Karpas-422 (cell line): Measurements from ENCODE around the gene RHOH. TPM values are rescaled to one million over a fixed set of nuclear protein-coding genes. Genes with fewer than 3 reads are reported as not detected.

Experiments
- DNase-seq: peaks from one replicate; pipeline ENCODE4 v3.0.0-alpha.2; 2015
- H2AFZ ChIP-seq: fragments of 200-600 bp; sonication (generic); 2 replicates; pipeline ENCODE4 v1.6.1; 2014; ENCODE audit warnings: antibody characterized with exemption, low read length, mixed read lengths
- H3K27ac ChIP-seq: fragments of 200-600 bp; sonication (generic); 2 replicates; pipeline ENCODE4 v1.5.1; 2014; ENCODE audit warnings: mild to moderate bottlenecking, low read length, moderate library complexity
- H3K27me3 ChIP-seq: fragments of 200-600 bp; sonication (generic); 2 replicates; pipeline ENCODE4 v1.6.1; 2014; ENCODE audit warnings: low read length, mixed read lengths
- H3K36me3 ChIP-seq: fragments of 200-600 bp; sonication (generic); 2 replicates; pipeline ENCODE4 v1.6.1; 2014; ENCODE audit warnings: low read length, mixed read lengths; ENCODE audit not compliant: insufficient read depth
- H3K4me1 ChIP-seq: fragments of 200-600 bp; sonication (generic); 2 replicates; pipeline ENCODE4 v1.6.1; 2014; ENCODE audit warnings: mild to moderate bottlenecking, low read length, mixed read lengths
- H3K4me2 ChIP-seq: fragments of 200-600 bp; sonication (generic); 2 replicates; pipeline ENCODE4 v1.6.1; 2014; ENCODE audit warnings: low read length, low read depth, mild to moderate bottlenecking; ENCODE audit not compliant: poor library complexity, severe bottlenecking
- H3K4me3 ChIP-seq: fragments of 200-600 bp; sonication (generic); 2 replicates; pipeline ENCODE4 v1.5.1; 2014; ENCODE audit warnings: mild to moderate bottlenecking, antibody characterized with exemption, low read length, mixed read lengths
- H3K79me2 ChIP-seq: fragments of 200-600 bp; sonication (generic); 2 replicates; pipeline ENCODE4 v1.6.1; 2014; ENCODE audit warnings: mild to moderate bottlenecking, low read length, mixed read lengths
- H3K9ac ChIP-seq: fragments of 200-600 bp; sonication (generic); 2 replicates; pipeline ENCODE4 v1.6.0; 2014; ENCODE audit warnings: low read length
- H3K9me2 ChIP-seq: fragments of 200-600 bp; sonication (generic), shearing (Covaris generic); replicated peaks from 2 replicates; pipeline ENCODE4 v1.6.0; 2014; ENCODE audit warnings: mild to moderate bottlenecking, low read length, moderate library complexity; ENCODE audit not compliant: insufficient read depth
- H3K9me3 ChIP-seq: fragments of 300-700, 200-600 bp; sonication (generic); 2 replicates; pipeline ENCODE4 v1.6.1; 2014; ENCODE audit warnings: low read length, mixed read lengths
- H4K20me1 ChIP-seq: fragments of 200-600 bp; sonication (generic); 2 replicates; pipeline ENCODE4 v1.6.1; 2014; ENCODE audit warnings: mild to moderate bottlenecking, antibody characterized with exemption, low read length, low read depth; ENCODE audit not compliant: insufficient read depth
- total RNA-seq: library from RNA; depleted of rRNA; stranded (reverse); fragments of >200 nt; shearing (Covaris generic); gene quantifications from 2 replicates; pipeline ENCODE4 v1.2.3, GENCODE V29; 2014; ENCODE audit warnings: low replicate concordance

Gene RHOH
- total RNA-seq, 1 experiment from 2014 or later, result 68.4 TPM

DNA sequence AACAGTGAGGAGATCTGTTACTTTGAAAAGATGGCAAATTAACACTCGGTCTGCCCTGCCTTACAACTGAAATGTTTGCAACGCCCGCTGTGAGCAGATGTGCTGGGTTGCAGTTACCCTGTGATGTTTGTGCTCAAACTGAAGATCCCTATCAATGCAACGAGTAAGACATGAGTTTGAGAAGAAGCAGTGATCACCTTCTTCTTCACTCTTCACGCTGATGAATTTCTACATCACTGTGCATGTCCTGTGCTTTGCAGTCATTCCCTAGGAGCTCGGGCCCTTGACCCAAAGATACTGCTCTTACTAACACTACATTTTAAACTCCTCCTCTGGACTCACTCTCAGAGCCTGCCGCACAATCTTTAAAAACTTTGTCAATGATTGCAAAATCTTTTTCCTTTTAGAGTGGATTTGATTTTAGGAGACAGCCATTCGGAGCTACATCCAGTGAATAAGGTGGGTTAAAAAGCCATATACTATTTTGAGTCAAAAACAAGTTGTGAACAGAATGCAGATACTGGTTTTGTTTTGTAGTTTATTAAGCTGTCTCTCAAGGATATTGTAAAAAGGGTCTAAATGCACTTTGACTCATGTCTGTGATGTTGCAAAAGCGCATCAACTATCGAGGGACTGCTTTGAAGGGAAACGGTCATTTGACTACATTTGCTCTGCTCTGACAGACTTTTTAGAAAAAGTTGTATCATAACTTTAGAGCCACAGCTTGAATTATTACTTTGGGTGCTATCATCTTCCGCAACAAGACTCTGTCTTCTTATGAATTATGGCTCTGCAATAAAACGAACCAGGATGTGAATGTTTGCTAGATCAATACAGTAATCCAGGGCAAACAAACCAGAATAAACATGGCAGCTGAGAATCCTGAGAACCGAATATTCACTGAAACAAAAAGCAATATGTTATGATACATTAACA lies 5.7 kb upstream of the RHOH start:
- Histone ChIP-seq H3K79me2 (no peaks in the 10 kb centered on the region), H3K27me3 (no peaks in the 10 kb centered on the region), H3K4me2 (peak overlapping the region; percentile 70), H3K27ac (peak overlapping the region; percentile 17; the same call in 1 of the 2 replicates), H2AFZ (0 out of 2 replicates have a peak overlapping the region, but pooled peaks have one; percentile 13), H3K4me1 (peaks cover 79% of the 10 kb centered on the region), H3K9me2 (no peaks in the 10 kb centered on the region), H3K9ac (peak overlapping the region; percentile 51), H3K9me3 (no peaks in the 10 kb centered on the region), H4K20me1 (no peaks in the 10 kb centered on the region), H3K36me3 (no peaks in the 10 kb centered on the region), H3K4me3 (peak overlapping the region; percentile 46)
- peak; percentile 72 for DNase-seq

DNA sequence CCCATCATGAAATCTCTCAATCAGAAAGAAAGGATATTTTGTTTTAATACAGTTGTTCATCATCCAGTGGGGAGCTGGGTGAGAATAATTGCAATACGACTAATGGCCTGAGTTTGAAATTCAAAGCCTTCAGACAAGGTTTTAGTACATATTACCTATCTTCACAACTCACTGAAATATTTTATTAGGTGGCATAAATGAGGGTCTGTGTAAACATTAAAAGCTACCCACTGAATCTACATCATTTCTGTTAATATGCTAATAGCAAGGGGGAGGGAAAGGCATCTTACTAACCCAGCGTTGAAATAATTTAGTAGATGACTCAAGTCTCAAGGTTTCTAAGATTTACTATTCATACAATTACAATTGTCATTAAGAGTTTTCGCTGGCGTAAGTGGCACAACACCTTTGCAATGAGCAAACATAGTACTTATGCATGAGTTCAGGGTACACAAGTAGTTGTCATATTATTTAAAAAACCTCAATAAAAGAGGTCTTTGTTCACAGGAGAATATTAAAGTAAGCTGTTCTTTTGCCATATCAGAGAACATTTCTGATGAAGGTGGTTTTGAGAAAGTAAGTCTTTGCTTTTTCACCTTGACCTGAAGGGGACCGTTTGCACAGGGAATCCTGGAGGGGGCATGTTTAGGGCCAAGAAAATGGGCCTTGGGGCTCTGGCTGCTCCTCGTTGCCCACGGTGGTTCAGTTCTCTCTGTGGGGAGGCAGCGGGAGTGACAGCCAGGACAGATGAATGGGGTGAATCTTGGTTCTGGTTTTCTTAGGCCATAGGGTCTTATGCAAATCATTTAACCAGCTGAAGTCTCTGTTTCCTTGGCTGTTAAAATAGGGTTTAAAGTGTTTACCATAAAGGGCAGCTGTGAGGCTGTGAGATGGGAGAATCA lies 4.5 kb upstream of the RHOH start:
- Histone ChIP-seq H2AFZ (peak overlapping the region; percentile 34; the same call in 1 of the 2 replicates), H3K4me1 (peaks cover 74% of the 10 kb centered on the region), H3K9me3 (no peaks in the 10 kb centered on the region), H3K4me3 (peak overlapping the region; percentile 46), H3K27ac (0 out of 2 replicates have a peak overlapping the region, but pooled peaks have one; percentile 16), H3K9ac (peak overlapping the region; percentile 51), H4K20me1 (no peaks in the 10 kb centered on the region), H3K27me3 (no peaks in the 10 kb centered on the region), H3K36me3 (no peaks in the 10 kb centered on the region), H3K4me2 (peak overlapping the region; percentile 70), H3K9me2 (no peaks in the 10 kb centered on the region), H3K79me2 (peaks cover 8% of the 10 kb centered on the region)
- no peak for DNase-seq

DNA sequence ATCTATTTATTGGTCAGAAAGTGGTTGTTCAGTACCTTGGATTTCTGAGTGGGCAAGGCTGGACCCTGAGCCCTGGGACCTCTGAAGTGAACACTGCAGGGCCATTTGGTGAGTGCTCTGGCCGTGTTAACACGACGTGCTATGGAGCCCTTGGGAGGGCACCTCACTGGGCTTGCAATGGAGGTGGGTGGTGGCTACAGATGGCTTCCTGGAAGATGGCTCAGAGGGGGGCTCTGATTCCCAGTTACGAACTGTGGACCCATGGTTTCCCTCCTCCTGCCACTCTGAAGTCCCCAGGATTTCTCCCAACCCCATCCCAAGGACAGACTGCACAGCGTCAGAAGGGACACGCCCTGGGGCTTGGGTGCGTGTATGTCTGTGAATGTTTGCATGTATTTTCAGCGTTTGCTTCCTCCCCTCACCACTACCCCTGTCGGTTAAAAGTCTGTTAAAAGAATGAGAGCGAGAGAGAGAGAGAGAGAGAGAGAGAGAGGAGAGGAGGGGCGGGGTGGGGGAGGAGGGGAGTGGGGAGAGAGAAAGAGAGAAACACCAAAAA lies 3.7 kb upstream of the RHOH start:
- peaks cover 69% of the 10 kb centered on the region for H3K4me1 ChIP-seq
- no peaks in the 10 kb centered on the region for H4K20me1 ChIP-seq
- H2AFZ ChIP-seq, result peak overlapping the region; percentile 34; the same call in 1 of the 2 replicates
- peak overlapping the region; percentile 70 for H3K4me2 ChIP-seq
- no peak for DNase-seq
- peak overlapping the region; percentile 46; the same call in 1 of the 2 replicates for H3K4me3 ChIP-seq
- H3K27me3 ChIP-seq, result no peaks in the 10 kb centered on the region
- H3K27ac ChIP-seq, result 0 out of 2 replicates have a peak overlapping the region, but pooled peaks have one; percentile 16
- peak overlapping the region; percentile 51 for H3K9ac ChIP-seq
- peaks cover 15% of the 10 kb centered on the region for H3K79me2 ChIP-seq
- peaks cover 4% of the 10 kb centered on the region; the same call in 1 of the 2 replicates for H3K36me3 ChIP-seq
- H3K9me3 ChIP-seq, result no peaks in the 10 kb centered on the region
- H3K9me2 ChIP-seq, result no peaks in the 10 kb centered on the region

DNA sequence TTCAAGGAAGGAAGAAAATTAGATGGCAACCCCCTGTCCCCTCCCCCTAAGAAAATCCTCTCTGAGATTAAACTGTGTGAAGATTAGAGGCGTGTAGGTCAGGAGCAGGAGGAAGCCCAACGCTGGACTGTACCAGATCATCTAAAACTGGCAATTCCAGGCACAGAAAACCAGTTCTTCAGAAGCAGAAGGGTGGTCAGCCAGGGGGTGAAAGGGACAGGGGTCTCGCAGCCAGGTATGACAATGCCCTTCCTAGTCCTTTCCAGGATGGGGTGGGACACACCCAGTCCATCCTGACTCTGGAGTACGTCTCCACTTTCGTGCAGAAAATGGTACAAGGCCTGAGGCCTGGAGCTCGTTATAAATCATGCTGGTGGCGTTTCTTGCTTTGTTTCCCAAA lies 3.3 kb upstream of the RHOH start:
- no peak overlapping the region for H3K27ac ChIP-seq
- H3K4me1 ChIP-seq, result peaks cover 69% of the 10 kb centered on the region
- peaks cover 6% of the 10 kb centered on the region; the same call in 1 of the 2 replicates for H3K36me3 ChIP-seq
- H2AFZ ChIP-seq, result no peak overlapping the region
- H3K27me3 ChIP-seq, result no peaks in the 10 kb centered on the region
- H4K20me1 ChIP-seq, result no peaks in the 10 kb centered on the region
- H3K9ac ChIP-seq, result peak overlapping the region; percentile 51
- DNase-seq, result no peak
- peak overlapping the region; percentile 46; the same call in 1 of the 2 replicates for H3K4me3 ChIP-seq
- no peaks in the 10 kb centered on the region for H3K9me3 ChIP-seq
- peaks cover 20% of the 10 kb centered on the region for H3K79me2 ChIP-seq
- peak overlapping the region; percentile 70 for H3K4me2 ChIP-seq
- no peaks in the 10 kb centered on the region for H3K9me2 ChIP-seq

DNA sequence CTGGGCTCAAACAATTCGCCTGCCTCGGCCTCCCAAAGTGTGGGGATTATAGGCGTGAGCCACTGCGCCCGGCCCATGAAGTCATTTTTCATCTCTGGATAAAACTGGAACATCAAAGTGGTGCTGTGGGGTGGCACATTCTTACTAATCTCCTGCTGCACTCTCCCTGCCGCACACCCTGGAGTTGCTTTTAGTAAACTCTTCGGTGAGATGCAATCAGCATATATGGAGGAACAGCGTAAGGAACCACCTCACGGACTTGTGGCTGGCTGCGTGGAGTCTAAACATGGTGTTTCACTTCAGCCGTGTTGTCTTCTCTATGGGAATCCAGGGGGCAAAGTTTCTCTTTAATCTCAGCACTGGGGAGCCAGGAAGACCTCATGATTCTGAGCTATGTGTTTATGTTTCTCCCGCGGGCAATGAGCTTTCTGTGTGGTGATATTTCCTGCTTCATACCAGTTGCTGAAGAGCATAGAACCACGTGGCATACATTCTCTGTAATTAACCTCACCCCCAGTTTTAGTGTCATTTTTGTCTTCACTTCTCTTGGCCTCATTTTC lies 2.1 kb upstream of the RHOH start:
- Histone ChIP-seq H3K4me1 (peaks cover 78% of the 10 kb centered on the region), H3K9ac (peak overlapping the region; percentile 56), H3K36me3 (peaks cover 9% of the 10 kb centered on the region; the same call in 1 of the 2 replicates), H3K27ac (peak overlapping the region; percentile 62), H3K4me3 (peak overlapping the region; percentile 36; the same call in 1 of the 2 replicates), H3K27me3 (no peaks in the 10 kb centered on the region), H3K4me2 (peak overlapping the region; percentile 49), H3K9me3 (no peaks in the 10 kb centered on the region), H4K20me1 (no peaks in the 10 kb centered on the region; the same call in 1 of the 2 replicates), H3K9me2 (no peaks in the 10 kb centered on the region), H3K79me2 (peaks cover 31% of the 10 kb centered on the region), H2AFZ (peak overlapping the region; percentile 58)
- peak; percentile 76 for DNase-seq

DNA sequence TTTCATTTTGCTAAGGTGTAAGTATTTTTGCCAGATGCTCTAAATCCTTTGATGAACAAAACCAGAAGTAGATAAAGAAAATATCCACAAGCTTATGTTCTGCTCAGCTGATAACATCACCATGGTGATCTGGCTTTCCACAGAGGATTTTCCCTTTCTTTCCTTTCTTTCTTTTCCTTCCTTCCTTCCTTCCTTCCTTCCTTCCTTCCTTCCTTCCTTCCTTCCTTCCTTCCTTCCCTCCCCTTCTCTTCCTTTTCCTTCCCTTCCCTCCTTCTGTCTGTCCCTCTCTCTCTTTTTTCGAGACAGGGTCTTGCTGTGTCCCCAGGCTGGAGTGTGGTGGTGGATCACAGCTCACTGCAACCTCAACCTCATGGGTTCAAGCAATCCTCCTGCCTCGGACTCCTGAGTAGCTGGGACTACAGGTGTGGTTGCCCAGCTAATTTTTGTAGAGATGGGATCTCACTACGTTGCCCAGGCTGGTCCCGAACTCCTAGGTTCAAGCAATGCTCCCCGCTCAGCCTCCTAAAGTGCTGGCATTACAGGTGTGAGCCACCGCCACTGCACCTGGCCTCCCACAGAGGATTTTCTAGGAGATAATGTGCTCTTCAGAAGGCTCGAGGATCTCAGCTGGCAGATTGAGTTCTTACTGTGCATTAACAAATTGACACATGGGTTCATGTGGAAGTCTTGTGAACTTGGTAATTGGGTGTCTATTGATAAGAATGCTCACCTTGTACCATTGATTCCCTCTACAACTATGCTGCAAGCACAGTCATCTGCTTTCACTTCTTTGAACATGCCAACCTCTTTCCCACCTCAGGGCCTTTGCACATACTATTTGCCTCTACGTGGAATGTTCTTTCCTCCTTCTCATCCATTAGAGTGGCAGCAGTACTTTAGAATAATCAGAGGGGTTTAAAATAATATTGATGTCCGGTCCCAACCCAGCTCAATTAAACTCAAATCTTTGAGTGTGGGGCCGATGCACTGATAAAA lies 1.4 kb upstream of the RHOH start:
- H3K4me2 ChIP-seq, result peak overlapping the region; percentile 98
- peak overlapping the region; percentile 87 for H3K4me3 ChIP-seq
- H3K36me3 ChIP-seq, result peaks cover 9% of the 10 kb centered on the region; the same call in 1 of the 2 replicates
- H4K20me1 ChIP-seq, result no peaks in the 10 kb centered on the region; the same call in 1 of the 2 replicates
- H3K27ac ChIP-seq, result peak overlapping the region; percentile 98
- no peaks in the 10 kb centered on the region for H3K9me2 ChIP-seq
- H3K4me1 ChIP-seq, result peaks cover 78% of the 10 kb centered on the region
- H3K9me3 ChIP-seq, result no peaks in the 10 kb centered on the region
- peak overlapping the region; percentile 91 for H3K9ac ChIP-seq
- H2AFZ ChIP-seq, result peak overlapping the region; percentile 58; the same call in 1 of the 2 replicates
- DNase-seq, result no peak
- H3K79me2 ChIP-seq, result peaks cover 39% of the 10 kb centered on the region
- no peaks in the 10 kb centered on the region for H3K27me3 ChIP-seq
